HepG2 (cell line): Measurements from ENCODE around the gene TMEM144. TPM values are rescaled to one million over a fixed set of nuclear protein-coding genes. Genes with fewer than 3 reads are reported as not detected.
A peak's percentile ranks its signal among the peaks of the same experiment; 100 is the strongest.

Source experiments
- HNRNPUL1 ChIP-seq: fragments of 200-400 bp; formaldehyde crosslinking; IDR thresholded peaks from 2 replicates; pipeline ENCODE4 v1.6.1; 2017; ENCODE audit warnings: low read depth, mild to moderate bottlenecking, low read length, moderate library complexity
- HOMEZ ChIP-seq: IDR thresholded peaks from 2 replicates; pipeline ENCODE4 v1.6.1; 2016; ENCODE audit warnings: low read depth
- JUND ChIP-seq: sonication (generic); formaldehyde crosslinking; IDR thresholded peaks from 2 replicates; pipeline ENCODE4 v1.8.0; 2022; ENCODE audit warnings: mild to moderate bottlenecking, missing genetic modification reagents
- KAT7 ChIP-seq: IDR thresholded peaks from 2 replicates; pipeline ENCODE4 v1.6.1; 2018; ENCODE audit warnings: borderline replicate concordance, missing compliant biosample characterization
- KDM2A ChIP-seq: sonication (generic); formaldehyde crosslinking; IDR thresholded peaks from 2 replicates; pipeline ENCODE4 v1.4.0; 2020; ENCODE audit warnings: low read depth, missing genetic modification reagents, borderline replicate concordance
- KDM5B ChIP-seq: sonication (generic); formaldehyde crosslinking; IDR thresholded peaks from 2 replicates; pipeline ENCODE4 v1.4.0; 2020; ENCODE audit warnings: missing genetic modification reagents, mild to moderate bottlenecking, borderline replicate concordance
- KLF13 ChIP-seq: sonication (generic); formaldehyde crosslinking; IDR thresholded peaks from 2 replicates; pipeline ENCODE4 v1.4.0; 2020; ENCODE audit warnings: mild to moderate bottlenecking, missing genetic modification reagents
- MED1 ChIP-seq: sonication (generic); formaldehyde crosslinking; IDR thresholded peaks from 2 replicates; pipeline ENCODE4 v1.4.0; 2020; ENCODE audit warnings: missing genetic modification reagents
- PREB ChIP-seq: sonication (generic); formaldehyde crosslinking; IDR thresholded peaks from 2 replicates; pipeline ENCODE4 v1.4.0; 2020; ENCODE audit warnings: missing genetic modification reagents
- RFX1 ChIP-seq: fragments of 450-650 bp; IDR thresholded peaks from 2 replicates; pipeline ENCODE4 v1.6.1; 2017
- STAT6 ChIP-seq: sonication (generic); formaldehyde crosslinking; IDR thresholded peaks from 2 replicates; pipeline ENCODE4 v1.4.0; 2020; ENCODE audit warnings: missing genetic modification reagents, mild to moderate bottlenecking, borderline replicate concordance
- ZBTB33 ChIP-seq: sonication (generic); formaldehyde crosslinking; IDR thresholded peaks from 2 replicates; pipeline ENCODE4 v1.4.0; 2020; ENCODE audit warnings: missing genetic modification reagents
- ZBTB7B ChIP-seq: sonication (generic); formaldehyde crosslinking; IDR thresholded peaks from 2 replicates; pipeline ENCODE4 v1.4.0; 2020; ENCODE audit warnings: missing genetic modification reagents
- ZMYM4 ChIP-seq: sonication (generic); formaldehyde crosslinking; IDR thresholded peaks from 2 replicates; pipeline ENCODE4 v1.8.1; 2023; ENCODE audit warnings: mild to moderate bottlenecking, missing genetic modification reagents
- ZNF251 ChIP-seq: sonication (generic); formaldehyde crosslinking; IDR thresholded peaks from 2 replicates; pipeline ENCODE4 v1.9.0; 2021; ENCODE audit warnings: mild to moderate bottlenecking, missing genetic modification reagents
- ZNF260 ChIP-seq: sonication (generic); formaldehyde crosslinking; IDR thresholded peaks from 2 replicates; pipeline ENCODE4 v1.4.0; 2020; ENCODE audit warnings: missing genetic modification reagents, low read depth, mild to moderate bottlenecking, borderline replicate concordance
- ZNF350 ChIP-seq: sonication (generic); formaldehyde crosslinking; IDR thresholded peaks from 2 replicates; pipeline ENCODE4 v1.4.0; 2020; ENCODE audit warnings: mild to moderate bottlenecking, low read depth, missing genetic modification reagents, borderline replicate concordance
- ZNF605 ChIP-seq: sonication (generic); formaldehyde crosslinking; IDR thresholded peaks from 2 replicates; pipeline ENCODE4 v1.8.0; 2022; ENCODE audit warnings: mild to moderate bottlenecking, missing genetic modification reagents
- ZNF691 ChIP-seq: sonication (generic); formaldehyde crosslinking; IDR thresholded peaks from 2 replicates; pipeline ENCODE4 v1.4.0; 2020; ENCODE audit warnings: missing genetic modification reagents, low read depth, mild to moderate bottlenecking, borderline replicate concordance
- ZNF850 ChIP-seq: sonication (generic); formaldehyde crosslinking; conservative IDR thresholded peaks from 2 replicates; pipeline ENCODE4 v1.9.0; 2021; ENCODE audit warnings: mild to moderate bottlenecking, missing genetic modification reagents
- polyA plus RNA-seq, 8 experiments: library from polyadenylated mRNA; depleted of rRNA in 3 of 8; stranded (reverse) in 7 of 8; unstranded in 1 of 8; fragments of >200 nt; fragmentation: Illumina TruSeq in 4 of 8; extraction: Trizol in 4 of 8; gene quantifications; 2 replicates each; pipeline versions ENCODE4 v1.2.1 to v1.2.3, GENCODE V29; 2011 to 2016; ENCODE audit warnings: low read depth in 4 of 8, missing spikeins in 1 of 8, mixed read lengths in 1 of 8; ENCODE audit not compliant: insufficient read depth in 1 of 8
- total RNA-seq, 5 experiments: library from RNA; depleted of rRNA; stranded (reverse); fragments of >200 nt; fragmentation: Illumina TruSeq; extraction: Trizol; gene quantifications; 2 replicates each; pipeline ENCODE4 v1.2.3, GENCODE V29; 2016; ENCODE audit warnings: low read depth in 1 of 5

Gene TMEM144
- total and polyA plus RNA-seq, 2 of the 13 experiments (the other 11 are each of a cell fraction or from before 2014, with no cell fraction given), result 10.9 to 12.3 TPM

- no peak for TF ChIP-seq JUND (CRISPR knock-in tag)
- peak; percentile 98 for TF ChIP-seq ZBTB33
- TF ChIP-seq ZNF691 (CRISPR knock-in tag), result peak; percentile 72; the same call in 1 of the 2 replicates
- TF ChIP-seq HOMEZ (CRISPR knock-in tag), result 0 out of 2 replicates have a peak, but pooled peaks have one; percentile 32
- peak; percentile 30; the same call in 1 of the 2 replicates for TF ChIP-seq KDM2A (CRISPR knock-in tag)
- 0 out of 2 replicates have a peak, but pooled peaks have one; percentile 22 for TF ChIP-seq ZNF850 (CRISPR knock-in tag)
- TF ChIP-seq KAT7, result peak; percentile 75
- TF ChIP-seq MED1 (CRISPR knock-in tag), result peak; percentile 30; the same call in 1 of the 2 replicates
- TF ChIP-seq ZNF350 (CRISPR knock-in tag), result peak; percentile 52; the same call in 1 of the 2 replicates
- TF ChIP-seq PREB (CRISPR knock-in tag), result no peak
- no peak for TF ChIP-seq ZNF251
- TF ChIP-seq HNRNPUL1, result no peak
- TF ChIP-seq ZMYM4 (CRISPR knock-in tag), result peak; percentile 91
- peak; percentile 37; the same call in 1 of the 2 replicates for TF ChIP-seq KLF13 (CRISPR knock-in tag)
- TF ChIP-seq ZNF260, result no peak
- TF ChIP-seq ZBTB7B (CRISPR knock-in tag), result no peak
- peak; percentile 65 for TF ChIP-seq KDM5B
- TF ChIP-seq STAT6, result 0 out of 2 replicates have a peak, but pooled peaks have one; percentile 32
- TF ChIP-seq RFX1, result no peak
- peak; percentile 69 for TF ChIP-seq ZNF605 (CRISPR knock-in tag)
These were observed 39.4 kb upstream of the TMEM144 start (continued) for GRCh38 chr4:158170691-158171561.
